Astrocyte of the cerebellum (primary cell): ENCODE data around the gene MARK4.

ENCODE experiments used
- DNase-seq: peaks from one replicate; pipeline ENCODE4 v3.0.0-alpha.2; 2011; ENCODE audit warnings: low read depth
- H3K4me3 ChIP-seq: 2 replicates; pipeline ENCODE4 v1.5.1; 2011; ENCODE audit warnings: mild to moderate bottlenecking, low read depth, low read length, moderate library complexity
- in situ Hi-C: cut with HindIII; loops from 2 replicates; pipeline ENCODE4 v1.10.0; 2017; ENCODE audit warnings: low sequenced_read_pairs
- TF ChIP-seq, protein P1 (sequence below): IDR thresholded peaks from 2 replicates; pipeline ENCODE4 v1.5.1; 2012; ENCODE audit warnings: low read length, low read depth, moderate library complexity, mild to moderate bottlenecking; ENCODE audit errors: missing control alignments

The MARK4 gene

DNA sequence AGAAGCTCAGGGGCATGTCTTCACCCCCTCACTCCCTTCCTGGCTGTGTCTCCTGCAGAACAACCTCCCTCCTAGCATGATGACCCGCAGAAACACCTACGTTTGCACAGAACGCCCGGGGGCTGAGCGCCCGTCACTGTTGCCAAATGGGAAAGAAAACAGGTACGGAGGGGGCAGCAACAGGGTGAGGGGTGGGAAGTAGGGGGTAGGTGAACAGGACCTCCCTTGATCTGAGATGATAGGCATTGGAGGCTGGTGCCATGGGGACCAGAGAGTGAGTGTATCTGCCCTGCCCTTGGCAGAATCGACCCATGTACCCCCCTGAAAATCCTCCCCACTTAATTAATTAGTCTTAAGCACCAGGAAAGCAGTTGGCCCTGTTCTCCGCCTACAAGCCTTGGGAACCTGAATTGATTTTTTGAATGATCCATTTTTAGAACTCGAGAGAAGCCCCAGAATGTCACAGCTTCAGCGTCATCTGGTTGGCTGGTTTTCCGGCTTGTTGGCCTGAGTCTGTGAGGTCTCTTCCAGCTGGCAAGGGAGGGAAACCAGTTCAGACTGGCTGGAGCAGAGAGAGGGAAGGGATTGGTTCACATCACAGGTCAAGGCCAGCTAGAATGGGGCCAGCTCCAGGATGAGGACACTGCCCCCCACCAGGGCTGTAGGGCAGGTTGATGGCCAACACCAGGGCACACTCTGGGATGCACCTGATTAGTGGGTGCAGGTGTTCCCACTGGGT, 43.4 kb downstream of the MARK4 start:
- DNase-seq = no peak
- no peak overlapping the region for H3K4me3 ChIP-seq
- in situ Hi-C loops = no loop called here
- TF ChIP-seq, protein P1, sequence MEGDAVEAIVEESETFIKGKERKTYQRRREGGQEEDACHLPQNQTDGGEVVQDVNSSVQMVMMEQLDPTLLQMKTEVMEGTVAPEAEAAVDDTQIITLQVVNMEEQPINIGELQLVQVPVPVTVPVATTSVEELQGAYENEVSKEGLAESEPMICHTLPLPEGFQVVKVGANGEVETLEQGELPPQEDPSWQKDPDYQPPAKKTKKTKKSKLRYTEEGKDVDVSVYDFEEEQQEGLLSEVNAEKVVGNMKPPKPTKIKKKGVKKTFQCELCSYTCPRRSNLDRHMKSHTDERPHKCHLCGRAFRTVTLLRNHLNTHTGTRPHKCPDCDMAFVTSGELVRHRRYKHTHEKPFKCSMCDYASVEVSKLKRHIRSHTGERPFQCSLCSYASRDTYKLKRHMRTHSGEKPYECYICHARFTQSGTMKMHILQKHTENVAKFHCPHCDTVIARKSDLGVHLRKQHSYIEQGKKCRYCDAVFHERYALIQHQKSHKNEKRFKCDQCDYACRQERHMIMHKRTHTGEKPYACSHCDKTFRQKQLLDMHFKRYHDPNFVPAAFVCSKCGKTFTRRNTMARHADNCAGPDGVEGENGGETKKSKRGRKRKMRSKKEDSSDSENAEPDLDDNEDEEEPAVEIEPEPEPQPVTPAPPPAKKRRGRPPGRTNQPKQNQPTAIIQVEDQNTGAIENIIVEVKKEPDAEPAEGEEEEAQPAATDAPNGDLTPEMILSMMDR = no peak

DNA sequence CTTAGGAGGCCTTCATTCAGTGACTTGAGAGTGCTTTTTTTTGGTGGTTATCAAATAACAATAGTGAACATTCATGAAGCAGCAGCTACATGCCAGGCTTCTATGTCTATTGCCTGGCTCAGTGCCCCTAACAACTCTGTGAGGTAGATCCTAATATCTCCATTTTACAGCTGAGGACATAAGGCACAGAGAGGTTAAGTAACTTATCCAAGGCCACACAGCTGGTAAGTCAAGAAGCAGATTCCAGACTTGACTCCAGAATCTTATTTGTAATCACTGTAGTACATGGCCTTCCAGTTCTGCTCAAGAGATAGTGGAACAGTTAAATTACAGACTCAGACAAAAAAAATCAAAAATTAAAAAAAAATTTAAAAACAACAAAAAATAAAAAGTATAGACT, 44.8 kb downstream of the MARK4 start:
- in situ Hi-C loops = no loop called here
- no peak for DNase-seq
- TF ChIP-seq, protein P1 = no peak
- no peak overlapping the region for H3K4me3 ChIP-seq

DNA sequence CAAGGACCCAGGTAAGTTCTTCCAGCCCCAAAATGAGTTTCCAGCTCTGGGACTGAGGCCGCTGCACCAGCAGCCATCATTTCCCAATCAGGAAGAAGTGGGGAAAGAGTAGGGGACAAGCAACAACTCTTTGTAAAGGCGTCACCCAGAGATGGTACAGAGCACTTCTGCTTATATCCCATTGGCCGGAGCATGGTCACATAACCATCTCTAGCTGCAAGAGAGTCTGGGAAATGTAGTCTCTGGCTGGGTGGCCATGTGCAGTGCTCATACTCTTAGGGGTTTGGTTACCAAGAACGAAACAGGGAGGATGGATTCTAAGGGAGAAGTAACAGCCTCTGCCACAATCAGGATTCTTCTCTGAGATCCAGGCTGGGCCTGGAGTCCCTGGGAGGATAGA, 45.3 kb downstream of the MARK4 start:
- in situ Hi-C loops = no loop called here
- DNase-seq = no peak
- H3K4me3 ChIP-seq = no peak overlapping the region
- TF ChIP-seq, protein P1 = no peak

DNA sequence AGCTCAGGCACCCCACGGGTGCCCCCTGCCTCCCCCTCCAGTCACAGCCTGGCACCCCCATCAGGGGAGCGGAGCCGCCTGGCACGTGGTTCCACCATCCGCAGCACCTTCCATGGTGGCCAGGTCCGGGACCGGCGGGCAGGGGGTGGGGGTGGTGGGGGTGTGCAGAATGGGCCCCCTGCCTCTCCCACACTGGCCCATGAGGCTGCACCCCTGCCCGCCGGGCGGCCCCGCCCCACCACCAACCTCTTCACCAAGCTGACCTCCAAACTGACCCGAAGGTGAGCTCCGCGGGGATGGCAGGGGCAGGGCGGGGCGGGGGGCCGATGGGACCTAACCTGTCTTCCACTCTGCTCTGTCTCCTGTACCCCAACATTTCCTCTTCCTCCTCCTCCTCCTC, 46.6 kb downstream of the MARK4 start:
- in situ Hi-C loops = no loop called here
- TF ChIP-seq, protein P1 = no peak
- no peak for DNase-seq
- H3K4me3 ChIP-seq = no peak overlapping the region

DNA sequence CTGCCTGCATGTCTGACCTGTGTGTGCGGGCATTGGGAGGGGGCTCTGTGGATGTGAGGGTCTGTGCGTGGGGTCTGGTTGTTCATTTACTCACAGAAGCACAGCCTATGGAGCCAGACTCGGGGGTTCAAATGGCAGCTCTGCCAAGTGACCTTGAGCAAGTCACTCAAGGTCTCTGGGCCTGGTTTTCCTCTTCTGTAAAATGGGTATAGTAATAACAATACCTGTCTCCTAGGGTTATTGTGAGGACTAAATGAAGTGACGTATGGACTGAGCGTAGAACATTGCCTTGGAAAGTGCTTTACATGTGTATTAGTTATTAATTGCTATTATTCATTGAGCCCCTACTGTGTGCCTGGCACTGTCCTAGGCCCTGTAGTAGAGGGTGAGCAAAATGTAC, 47.2 kb downstream of the MARK4 start:
- in situ Hi-C loops = no loop called here
- DNase-seq = no peak
- TF ChIP-seq, protein P1 = no peak
- H3K4me3 ChIP-seq = no peak overlapping the region

DNA sequence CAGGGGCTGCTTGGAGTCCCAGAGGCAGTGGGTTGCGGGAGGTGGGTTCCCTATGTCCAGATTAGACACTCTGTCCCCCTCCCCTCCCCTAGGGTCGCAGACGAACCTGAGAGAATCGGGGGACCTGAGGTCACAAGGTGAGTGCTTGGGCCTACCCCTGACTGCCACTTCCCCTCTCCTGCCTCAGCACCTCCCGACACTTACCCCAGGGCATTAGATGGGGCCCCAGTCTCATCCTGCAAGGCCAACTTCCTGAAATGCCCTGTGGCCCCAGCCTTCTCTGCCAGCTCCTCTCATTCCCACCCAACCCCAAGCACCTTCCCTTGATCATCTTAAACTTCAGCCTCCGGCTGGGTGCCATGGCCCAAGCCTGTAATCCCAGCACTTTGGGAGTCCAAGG, 48.6 kb downstream of the MARK4 start:
- TF ChIP-seq, protein P1 = no peak
- no peak overlapping the region for H3K4me3 ChIP-seq
- in situ Hi-C loops = no loop called here
- DNase-seq = no peak
